Progenitor cell of endocrine pancreas (in vitro differentiated cells): ENCODE results near the gene MOCS3. TPM values are rescaled to one million over a fixed set of nuclear protein-coding genes. Genes with fewer than 3 reads are reported as not detected.

ENCODE experiments used
- DNase-seq: peaks from one replicate; pipeline ENCODE4 v3.0.0; 2021; ENCODE audit warnings: low spot score; ENCODE audit not compliant: unreplicated experiment
- H3K27ac Mint-ChIP-seq: 2 replicates; pipeline ENCODE4 v1.8.0; 2021; ENCODE audit warnings: mild to moderate bottlenecking, moderate library complexity, mixed read lengths
- H3K27me3 Mint-ChIP-seq: 2 replicates; pipeline ENCODE4 v1.8.0; 2021; ENCODE audit warnings: mixed read lengths
- H3K36me3 Mint-ChIP-seq: 2 replicates; pipeline ENCODE4 v1.8.0; 2022; ENCODE audit warnings: mixed read lengths; ENCODE audit not compliant: insufficient read depth
- H3K4me1 Mint-ChIP-seq: 2 replicates; pipeline ENCODE4 v1.8.0; 2021; ENCODE audit warnings: low read depth, mixed read lengths
- H3K4me3 Mint-ChIP-seq: 2 replicates; pipeline ENCODE4 v1.8.0; 2021; ENCODE audit warnings: low read depth, mild to moderate bottlenecking, moderate library complexity, mixed read lengths
- H3K9me3 Mint-ChIP-seq: 2 replicates; pipeline ENCODE4 v1.8.0; 2021; ENCODE audit warnings: low read depth, mixed read lengths
- total RNA-seq: library from RNA; stranded (reverse); gene quantifications from 2 replicates; pipeline ENCODE4 v1.2.1, GENCODE V29; 2021
- TF ChIP-seq, protein P1 (sequence below): fragments of 200-600 bp; sonication (generic); IDR thresholded peaks from one replicate; pipeline ENCODE4 v1.5.0; 2021; ENCODE audit warnings: antibody characterized with exemption, mild to moderate bottlenecking; ENCODE audit not compliant: unreplicated experiment

The MOCS3 gene
- total RNA-seq, 1 donor from 2014 or later, result 5.8 TPM

DNA sequence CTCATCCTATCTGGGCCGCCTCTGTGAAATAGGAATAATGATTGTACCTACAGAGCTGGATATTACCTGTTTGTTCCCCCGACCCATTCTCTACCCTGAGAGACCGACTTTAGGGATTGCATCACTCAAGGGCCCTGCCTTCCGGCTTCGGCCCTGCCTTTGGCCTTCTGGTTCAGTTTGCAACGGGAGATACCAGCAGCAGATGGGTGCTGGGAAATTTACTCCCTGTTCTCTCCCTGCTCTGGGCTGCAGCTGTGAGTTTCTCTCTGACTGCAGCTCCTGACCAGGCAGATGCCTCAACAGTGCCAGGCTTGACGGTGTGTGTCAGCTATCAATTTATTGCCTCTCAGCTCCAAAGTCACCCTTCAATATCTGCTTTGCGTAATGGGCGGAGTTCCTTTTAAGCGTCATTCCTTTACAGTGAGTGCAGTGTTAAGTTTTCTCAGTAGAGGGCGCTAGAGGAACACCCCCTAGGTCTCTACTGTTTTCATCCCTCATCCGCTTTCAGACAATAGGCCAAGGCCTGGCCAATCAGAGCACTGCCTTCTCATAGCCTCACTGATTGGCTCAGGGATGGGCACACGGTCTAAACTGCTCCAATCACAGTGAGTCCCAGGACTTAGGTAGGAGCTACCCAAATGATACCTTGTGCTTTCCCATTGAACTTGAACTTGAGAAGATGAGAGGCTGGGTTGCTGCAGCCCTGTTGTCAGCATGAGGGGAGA, 34.3 kb downstream of the MOCS3 start:
- Mint-ChIP-seq H3K36me3 (no peaks in the 10 kb centered on the region), H3K9me3 (no peaks in the 10 kb centered on the region), H3K4me3 (no peak overlapping the region), H3K4me1 (peaks cover 4% of the 10 kb centered on the region), H3K27ac (no peak overlapping the region), H3K27me3 (peaks cover 12% of the 10 kb centered on the region)
- TF ChIP-seq, protein P1, sequence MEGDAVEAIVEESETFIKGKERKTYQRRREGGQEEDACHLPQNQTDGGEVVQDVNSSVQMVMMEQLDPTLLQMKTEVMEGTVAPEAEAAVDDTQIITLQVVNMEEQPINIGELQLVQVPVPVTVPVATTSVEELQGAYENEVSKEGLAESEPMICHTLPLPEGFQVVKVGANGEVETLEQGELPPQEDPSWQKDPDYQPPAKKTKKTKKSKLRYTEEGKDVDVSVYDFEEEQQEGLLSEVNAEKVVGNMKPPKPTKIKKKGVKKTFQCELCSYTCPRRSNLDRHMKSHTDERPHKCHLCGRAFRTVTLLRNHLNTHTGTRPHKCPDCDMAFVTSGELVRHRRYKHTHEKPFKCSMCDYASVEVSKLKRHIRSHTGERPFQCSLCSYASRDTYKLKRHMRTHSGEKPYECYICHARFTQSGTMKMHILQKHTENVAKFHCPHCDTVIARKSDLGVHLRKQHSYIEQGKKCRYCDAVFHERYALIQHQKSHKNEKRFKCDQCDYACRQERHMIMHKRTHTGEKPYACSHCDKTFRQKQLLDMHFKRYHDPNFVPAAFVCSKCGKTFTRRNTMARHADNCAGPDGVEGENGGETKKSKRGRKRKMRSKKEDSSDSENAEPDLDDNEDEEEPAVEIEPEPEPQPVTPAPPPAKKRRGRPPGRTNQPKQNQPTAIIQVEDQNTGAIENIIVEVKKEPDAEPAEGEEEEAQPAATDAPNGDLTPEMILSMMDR, result peak; percentile 66
- no peak for DNase-seq

DNA sequence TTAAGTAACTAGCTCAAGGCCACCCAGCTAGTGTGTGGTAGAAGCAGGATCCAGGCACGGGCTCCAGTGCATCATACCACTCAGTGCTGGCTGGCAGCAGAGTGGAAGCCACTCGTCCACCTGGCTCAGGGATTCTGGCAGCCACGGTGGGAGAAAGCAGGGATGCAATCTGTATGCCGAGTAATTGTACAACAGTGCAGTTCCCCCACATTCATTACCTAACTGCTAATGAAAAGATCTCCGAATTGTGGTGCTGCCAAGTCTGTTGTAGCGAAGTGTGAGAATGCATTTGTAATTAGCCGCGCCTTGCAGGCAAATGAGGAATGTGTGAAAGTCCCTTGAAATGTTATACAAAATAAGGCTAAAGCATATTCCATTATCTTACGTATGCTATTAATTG, 35.3 kb downstream of the MOCS3 start:
- Mint-ChIP-seq H3K4me3 (no peak overlapping the region), H3K4me1 (peaks cover 4% of the 10 kb centered on the region), H3K27ac (no peak overlapping the region), H3K27me3 (peaks cover 12% of the 10 kb centered on the region), H3K36me3 (no peaks in the 10 kb centered on the region), H3K9me3 (no peaks in the 10 kb centered on the region)
- DNase-seq, result no peak
- TF ChIP-seq, protein P1, result no peak

DNA sequence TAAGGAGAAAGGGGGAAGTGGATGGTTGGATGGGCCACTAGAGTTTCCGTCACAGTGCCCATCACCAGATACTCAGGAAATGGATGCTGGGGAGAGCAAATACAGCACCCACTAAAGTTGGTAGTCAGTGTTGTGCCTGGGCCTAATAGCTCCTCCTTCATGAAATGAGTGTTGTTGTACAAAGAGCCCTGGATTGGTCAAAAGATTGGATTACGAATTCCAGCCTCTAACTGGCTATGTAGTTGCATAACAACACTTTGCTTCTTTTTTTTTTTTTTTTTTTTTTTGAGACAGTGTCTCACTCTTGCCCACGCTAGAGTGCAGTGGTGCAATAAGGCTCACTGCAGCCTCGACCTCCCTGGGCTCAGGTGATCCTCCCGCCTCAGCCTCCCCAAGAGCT, 36.9 kb downstream of the MOCS3 start:
- Mint-ChIP-seq H3K27me3 (peaks cover 12% of the 10 kb centered on the region), H3K9me3 (no peaks in the 10 kb centered on the region), H3K36me3 (no peaks in the 10 kb centered on the region), H3K27ac (no peak overlapping the region), H3K4me1 (peaks cover 4% of the 10 kb centered on the region), H3K4me3 (no peak overlapping the region)
- TF ChIP-seq, protein P1, result no peak
- DNase-seq, result no peak

DNA sequence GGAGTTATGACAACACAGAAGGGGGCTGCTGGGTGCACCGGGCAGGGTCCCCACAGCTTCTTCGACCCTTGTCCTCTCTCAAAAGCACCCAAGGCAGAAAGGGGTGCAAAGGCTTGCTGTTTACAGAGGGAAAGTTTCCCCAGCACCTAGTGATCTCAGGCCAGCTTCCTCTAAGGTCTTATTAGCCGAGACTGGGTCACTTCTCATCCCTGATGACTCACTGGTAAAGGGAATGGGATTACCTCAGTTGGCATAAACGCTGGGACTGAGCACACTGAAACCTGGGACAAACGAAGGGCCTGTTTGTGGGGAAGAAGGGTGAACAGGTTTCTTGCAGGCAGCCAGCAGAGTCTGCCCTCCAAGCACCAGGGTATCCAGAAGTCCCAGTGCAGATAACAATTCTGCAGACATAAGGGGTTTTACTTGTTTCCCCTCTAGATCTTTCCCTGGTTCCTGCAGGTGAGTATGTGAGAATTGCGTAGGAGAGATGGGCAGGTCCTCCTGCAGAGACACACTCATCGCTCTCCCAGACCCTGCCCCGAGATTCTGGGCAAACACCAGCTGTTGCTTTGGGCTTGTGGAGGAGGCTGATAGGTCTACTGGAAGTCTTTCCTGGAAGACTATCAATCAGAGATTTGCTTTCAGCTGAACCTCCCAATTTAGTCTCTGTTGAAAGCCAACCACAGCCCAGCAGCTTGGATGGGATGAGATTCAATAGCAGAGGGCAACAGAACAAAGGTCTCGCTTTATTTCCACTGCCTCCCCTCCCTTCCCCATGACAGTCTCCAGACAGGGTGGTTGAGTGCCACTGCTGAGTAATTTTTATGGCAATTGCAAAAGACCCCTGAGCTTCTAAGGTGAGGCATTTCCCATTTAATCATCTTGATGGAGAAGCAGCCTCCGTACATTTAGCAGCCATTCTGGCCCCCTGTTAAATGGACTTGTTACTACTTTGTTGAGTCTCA, 38.6 kb downstream of the MOCS3 start:
- no peak for DNase-seq
- H3K27me3 Mint-ChIP-seq, result peaks cover 14% of the 10 kb centered on the region
- H3K36me3 Mint-ChIP-seq, result no peaks in the 10 kb centered on the region
- H3K27ac Mint-ChIP-seq, result no peak overlapping the region
- no peaks in the 10 kb centered on the region for H3K9me3 Mint-ChIP-seq
- H3K4me3 Mint-ChIP-seq, result no peak overlapping the region
- TF ChIP-seq, protein P1, result no peak
- peaks cover 4% of the 10 kb centered on the region for H3K4me1 Mint-ChIP-seq

DNA sequence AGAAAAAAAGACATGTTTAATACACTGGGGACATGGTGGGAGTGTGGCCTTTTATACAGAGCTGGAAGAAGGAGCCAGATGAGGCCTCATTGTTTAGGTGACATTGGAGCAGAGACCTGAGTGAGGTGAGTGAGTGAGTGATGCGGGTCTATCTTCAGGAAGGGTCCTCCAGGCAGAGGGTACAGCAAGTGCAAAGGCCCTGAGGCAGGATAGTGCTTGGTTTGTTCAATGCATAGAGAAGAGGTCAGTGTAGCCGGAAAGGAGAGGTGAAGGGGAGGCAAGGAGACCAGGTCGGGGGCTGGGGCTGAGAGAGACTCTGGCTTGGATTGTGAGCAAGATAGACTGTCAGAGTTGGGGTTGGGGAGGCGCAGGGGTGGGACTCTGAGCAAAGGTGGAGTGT, 40.7 kb downstream of the MOCS3 start:
- H3K9me3 Mint-ChIP-seq, result no peaks in the 10 kb centered on the region
- DNase-seq, result no peak

More for the DNA sequence above, 40.7 kb downstream of the MOCS3 start:
- Mint-ChIP-seq H3K36me3 (no peaks in the 10 kb centered on the region), H3K27ac (no peak overlapping the region), H3K27me3 (peaks cover 14% of the 10 kb centered on the region), H3K4me3 (no peak overlapping the region), H3K4me1 (no peaks in the 10 kb centered on the region)
- TF ChIP-seq, protein P1, result no peak
